22Rv1 (cell line): Measurements from ENCODE around the gene ST7L.

ENCODE experiments used
- ZFX ChIP-seq: fragments of 450-650 bp; IDR thresholded peaks from 2 replicates; pipeline ENCODE4 v1.6.1; 2017; ENCODE audit warnings: antibody characterized with exemption, borderline replicate concordance
- TF ChIP-seq, protein P1 (sequence below): fragments of 450-650 bp; IDR thresholded peaks from 2 replicates; pipeline ENCODE4 v1.5.1; 2017; ENCODE audit warnings: mild to moderate bottlenecking

DNA sequence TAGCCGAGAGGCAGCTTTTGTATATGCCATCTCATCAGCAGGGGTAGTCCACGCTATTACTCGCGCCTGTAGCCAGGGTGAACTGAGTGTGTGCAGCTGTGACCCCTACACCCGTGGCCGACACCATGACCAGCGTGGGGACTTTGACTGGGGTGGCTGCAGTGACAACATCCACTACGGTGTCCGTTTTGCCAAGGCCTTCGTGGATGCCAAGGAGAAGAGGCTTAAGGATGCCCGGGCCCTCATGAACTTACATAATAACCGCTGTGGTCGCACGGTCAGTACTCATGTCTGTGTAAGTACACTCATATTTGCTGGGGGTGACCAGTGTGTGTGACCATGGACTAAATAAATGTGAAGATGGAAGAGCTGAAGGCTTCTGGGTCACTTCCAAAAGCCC, 102.8 kb downstream of the ST7L start:
- TF ChIP-seq, protein P1, sequence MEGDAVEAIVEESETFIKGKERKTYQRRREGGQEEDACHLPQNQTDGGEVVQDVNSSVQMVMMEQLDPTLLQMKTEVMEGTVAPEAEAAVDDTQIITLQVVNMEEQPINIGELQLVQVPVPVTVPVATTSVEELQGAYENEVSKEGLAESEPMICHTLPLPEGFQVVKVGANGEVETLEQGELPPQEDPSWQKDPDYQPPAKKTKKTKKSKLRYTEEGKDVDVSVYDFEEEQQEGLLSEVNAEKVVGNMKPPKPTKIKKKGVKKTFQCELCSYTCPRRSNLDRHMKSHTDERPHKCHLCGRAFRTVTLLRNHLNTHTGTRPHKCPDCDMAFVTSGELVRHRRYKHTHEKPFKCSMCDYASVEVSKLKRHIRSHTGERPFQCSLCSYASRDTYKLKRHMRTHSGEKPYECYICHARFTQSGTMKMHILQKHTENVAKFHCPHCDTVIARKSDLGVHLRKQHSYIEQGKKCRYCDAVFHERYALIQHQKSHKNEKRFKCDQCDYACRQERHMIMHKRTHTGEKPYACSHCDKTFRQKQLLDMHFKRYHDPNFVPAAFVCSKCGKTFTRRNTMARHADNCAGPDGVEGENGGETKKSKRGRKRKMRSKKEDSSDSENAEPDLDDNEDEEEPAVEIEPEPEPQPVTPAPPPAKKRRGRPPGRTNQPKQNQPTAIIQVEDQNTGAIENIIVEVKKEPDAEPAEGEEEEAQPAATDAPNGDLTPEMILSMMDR = no peak
- TF ChIP-seq ZFX = no peak
